ENCODE results near the gene SLC30A2. TPM values are rescaled to one million over a fixed set of nuclear protein-coding genes. Genes with fewer than 3 reads are reported as not detected.

SLC30A2 gene
- total and polyA plus RNA-seq, 9 of the 15 experiments (the other 6 are each of a cell fraction or from before 2014, with no cell fraction given) = 0.01 to 0.18 (median 0.06) TPM; not detected in 3

DNA sequence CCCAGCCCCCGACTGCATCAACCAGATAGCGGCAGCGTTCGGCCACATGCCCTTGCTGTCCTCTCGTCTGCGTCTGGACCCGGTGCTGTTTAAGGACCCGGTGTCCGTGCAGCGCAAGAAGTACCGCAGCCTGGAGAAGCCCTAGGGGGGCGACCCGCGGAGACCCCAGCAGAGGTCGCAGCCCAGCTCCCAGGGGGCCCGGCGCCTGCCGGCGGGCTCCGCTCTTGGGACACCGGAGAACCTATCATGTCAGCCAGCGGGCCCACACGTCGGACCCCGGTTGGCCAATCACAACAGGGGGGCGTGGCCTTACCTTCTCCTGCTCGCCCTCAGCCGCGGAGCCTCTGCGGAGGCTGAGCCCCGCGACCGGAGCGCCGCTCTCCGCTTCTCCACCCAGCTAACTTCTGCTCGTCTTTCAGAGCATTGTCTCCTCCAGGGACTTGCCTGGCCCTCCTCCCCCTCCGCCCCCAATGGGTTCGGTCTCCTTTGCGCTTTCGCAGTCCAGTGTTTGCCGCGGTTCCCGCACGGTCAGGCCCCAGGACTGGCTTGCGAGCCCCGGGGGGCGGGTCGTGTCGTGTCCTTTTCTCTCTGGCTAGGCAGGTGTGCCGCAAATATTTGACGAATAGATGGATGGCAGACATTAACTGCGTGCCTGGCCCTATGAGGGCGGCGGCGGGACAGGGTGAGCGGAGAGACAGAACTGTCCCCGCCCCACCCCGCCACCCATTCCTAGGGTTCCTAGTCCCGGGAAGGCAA, 10.5 kb downstream of the SLC30A2 start (continued):
- TF ChIP-seq TGIF2 (CRISPR knock-in tag; IDR thresholded peaks at IDR 0.05) = no peak
- TF ChIP-seq ZNF507 (tag; conservative IDR thresholded peaks at IDR 0.05) = no peak
- no peak for TF ChIP-seq ZZZ3 (IDR thresholded peaks at IDR 0.05)
- no peak for TF ChIP-seq ZNF324 (CRISPR knock-in tag; IDR thresholded peaks at IDR 0.05)
- no peak for TF ChIP-seq ZNF778 (CRISPR knock-in tag; IDR thresholded peaks at IDR 0.05)
- no peak for TF ChIP-seq SAFB (IDR thresholded peaks at IDR 0.05; ENCODE audit: borderline replicate concordance, low read depth, low read length)
- TF ChIP-seq, protein P1, sequence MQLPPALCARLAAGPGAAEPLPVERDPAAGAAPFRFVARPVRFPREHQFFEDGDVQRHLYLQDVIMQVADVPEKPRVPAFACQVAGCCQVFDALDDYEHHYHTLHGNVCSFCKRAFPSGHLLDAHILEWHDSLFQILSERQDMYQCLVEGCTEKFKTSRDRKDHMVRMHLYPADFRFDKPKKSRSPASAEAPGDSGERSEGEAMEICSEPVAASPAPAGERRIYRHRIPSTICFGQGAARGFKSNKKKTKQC (CRISPR knock-in tag; IDR thresholded peaks at IDR 0.05) = peak; percentile 5; the same call in 1 of the 2 replicates
- TF ChIP-seq HNRNPLL (IDR thresholded peaks at IDR 0.05; ENCODE audit: low read depth, low read length, poor library complexity, severe bottlenecking) = peak; percentile 24
- TF ChIP-seq, protein P2, sequence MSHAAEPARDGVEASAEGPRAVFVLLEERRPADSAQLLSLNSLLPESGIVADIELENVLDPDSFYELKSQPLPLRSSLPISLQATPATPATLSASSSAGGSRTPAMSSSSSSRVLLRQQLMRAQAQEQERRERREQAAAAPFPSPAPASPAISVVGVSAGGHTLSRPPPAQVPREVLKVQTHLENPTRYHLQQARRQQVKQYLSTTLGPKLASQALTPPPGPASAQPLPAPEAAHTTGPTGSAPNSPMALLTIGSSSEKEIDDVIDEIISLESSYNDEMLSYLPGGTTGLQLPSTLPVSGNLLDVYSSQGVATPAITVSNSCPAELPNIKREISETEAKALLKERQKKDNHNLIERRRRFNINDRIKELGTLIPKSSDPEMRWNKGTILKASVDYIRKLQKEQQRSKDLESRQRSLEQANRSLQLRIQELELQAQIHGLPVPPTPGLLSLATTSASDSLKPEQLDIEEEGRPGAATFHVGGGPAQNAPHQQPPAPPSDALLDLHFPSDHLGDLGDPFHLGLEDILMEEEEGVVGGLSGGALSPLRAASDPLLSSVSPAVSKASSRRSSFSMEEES (CRISPR knock-in tag; IDR thresholded peaks at IDR 0.05) = no peak
- no peak for TF ChIP-seq TCFL5 (CRISPR knock-in tag; conservative IDR thresholded peaks at IDR 0.05)
- TF ChIP-seq HNRNPL (IDR thresholded peaks at IDR 0.05; ENCODE audit: low read depth, low read length) = 0 out of 2 replicates have a peak, but pooled peaks have one; percentile 20
- TF ChIP-seq CCNT2 (IDR thresholded peaks at IDR 0.05; ENCODE audit: borderline replicate concordance, extremely low read depth, insufficient read length, low read depth, low read length) = peak; percentile 90
- TF ChIP-seq ZNF274 (IDR thresholded peaks at IDR 0.05; ENCODE audit: borderline replicate concordance, low read depth, low read length) = 0 out of 2 replicates have a peak, but pooled peaks have one; percentile 34
- TF ChIP-seq, protein P3, sequence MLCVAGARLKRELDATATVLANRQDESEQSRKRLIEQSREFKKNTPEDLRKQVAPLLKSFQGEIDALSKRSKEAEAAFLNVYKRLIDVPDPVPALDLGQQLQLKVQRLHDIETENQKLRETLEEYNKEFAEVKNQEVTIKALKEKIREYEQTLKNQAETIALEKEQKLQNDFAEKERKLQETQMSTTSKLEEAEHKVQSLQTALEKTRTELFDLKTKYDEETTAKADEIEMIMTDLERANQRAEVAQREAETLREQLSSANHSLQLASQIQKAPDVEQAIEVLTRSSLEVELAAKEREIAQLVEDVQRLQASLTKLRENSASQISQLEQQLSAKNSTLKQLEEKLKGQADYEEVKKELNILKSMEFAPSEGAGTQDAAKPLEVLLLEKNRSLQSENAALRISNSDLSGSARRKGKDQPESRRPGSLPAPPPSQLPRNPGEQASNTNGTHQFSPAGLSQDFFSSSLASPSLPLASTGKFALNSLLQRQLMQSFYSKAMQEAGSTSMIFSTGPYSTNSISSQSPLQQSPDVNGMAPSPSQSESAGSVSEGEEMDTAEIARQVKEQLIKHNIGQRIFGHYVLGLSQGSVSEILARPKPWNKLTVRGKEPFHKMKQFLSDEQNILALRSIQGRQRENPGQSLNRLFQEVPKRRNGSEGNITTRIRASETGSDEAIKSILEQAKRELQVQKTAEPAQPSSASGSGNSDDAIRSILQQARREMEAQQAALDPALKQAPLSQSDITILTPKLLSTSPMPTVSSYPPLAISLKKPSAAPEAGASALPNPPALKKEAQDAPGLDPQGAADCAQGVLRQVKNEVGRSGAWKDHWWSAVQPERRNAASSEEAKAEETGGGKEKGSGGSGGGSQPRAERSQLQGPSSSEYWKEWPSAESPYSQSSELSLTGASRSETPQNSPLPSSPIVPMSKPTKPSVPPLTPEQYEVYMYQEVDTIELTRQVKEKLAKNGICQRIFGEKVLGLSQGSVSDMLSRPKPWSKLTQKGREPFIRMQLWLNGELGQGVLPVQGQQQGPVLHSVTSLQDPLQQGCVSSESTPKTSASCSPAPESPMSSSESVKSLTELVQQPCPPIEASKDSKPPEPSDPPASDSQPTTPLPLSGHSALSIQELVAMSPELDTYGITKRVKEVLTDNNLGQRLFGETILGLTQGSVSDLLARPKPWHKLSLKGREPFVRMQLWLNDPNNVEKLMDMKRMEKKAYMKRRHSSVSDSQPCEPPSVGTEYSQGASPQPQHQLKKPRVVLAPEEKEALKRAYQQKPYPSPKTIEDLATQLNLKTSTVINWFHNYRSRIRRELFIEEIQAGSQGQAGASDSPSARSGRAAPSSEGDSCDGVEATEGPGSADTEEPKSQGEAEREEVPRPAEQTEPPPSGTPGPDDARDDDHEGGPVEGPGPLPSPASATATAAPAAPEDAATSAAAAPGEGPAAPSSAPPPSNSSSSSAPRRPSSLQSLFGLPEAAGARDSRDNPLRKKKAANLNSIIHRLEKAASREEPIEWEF (CRISPR knock-in tag; IDR thresholded peaks at IDR 0.05) = no peak
- TF ChIP-seq MBD2 (IDR thresholded peaks at IDR 0.05; ENCODE audit: borderline replicate concordance, low read depth) = peak; percentile 60; the same call in 1 of the 2 replicates
- TF ChIP-seq, protein P4, sequence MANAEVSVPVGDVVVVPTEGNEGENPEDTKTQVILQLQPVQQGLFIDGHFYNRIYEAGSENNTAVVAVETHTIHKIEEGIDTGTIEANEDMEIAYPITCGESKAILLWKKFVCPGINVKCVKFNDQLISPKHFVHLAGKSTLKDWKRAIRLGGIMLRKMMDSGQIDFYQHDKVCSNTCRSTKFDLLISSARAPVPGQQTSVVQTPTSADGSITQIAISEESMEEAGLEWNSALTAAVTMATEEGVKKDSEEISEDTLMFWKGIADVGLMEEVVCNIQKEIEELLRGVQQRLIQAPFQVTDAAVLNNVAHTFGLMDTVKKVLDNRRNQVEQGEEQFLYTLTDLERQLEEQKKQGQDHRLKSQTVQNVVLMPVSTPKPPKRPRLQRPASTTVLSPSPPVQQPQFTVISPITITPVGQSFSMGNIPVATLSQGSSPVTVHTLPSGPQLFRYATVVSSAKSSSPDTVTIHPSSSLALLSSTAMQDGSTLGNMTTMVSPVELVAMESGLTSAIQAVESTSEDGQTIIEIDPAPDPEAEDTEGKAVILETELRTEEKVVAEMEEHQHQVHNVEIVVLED (CRISPR knock-in tag; IDR thresholded peaks at IDR 0.05) = peak; percentile 45; the same call in 1 of the 2 replicates
